Measurements from ENCODE around the gene PTCHD4.

- TF ChIP-seq RAD21 (conservative IDR thresholded peaks at IDR 0.05) (no peak), CTCF (IDR thresholded peaks at IDR 0.05; ENCODE audit: poor library complexity, severe bottlenecking) (no peak), EP300 (conservative IDR thresholded peaks at IDR 0.05; ENCODE audit: poor library complexity, severe bottlenecking) (no peak), POLR2AphosphoS5 (IDR thresholded peaks at IDR 0.05) (no peak), EZH2 (IDR thresholded peaks at IDR 0.05; ENCODE audit: borderline replicate concordance, insufficient read depth, low read length, poor library complexity, severe bottlenecking) (no peak), TAF1 (IDR thresholded peaks at IDR 0.05; ENCODE audit: low read depth) (no peak), REST (IDR thresholded peaks at IDR 0.05; ENCODE audit: borderline replicate concordance) (no peak)
These were observed 11.0 kb downstream of the PTCHD4 start for GRCh38 chr6:48099713-48100587.
